GM19468 (cell line): ENCODE measurements around the gene BMS1.
"Not testable (repeated sequence)": the region's sequence is repeated elsewhere in the genome, so short reads cannot be mapped to it uniquely, and the experiment has no call there.

Experiments
- ATAC-seq: cut with Tn5 transposase; IDR thresholded peaks from one replicate; pipeline ENCODE4 v1.9.1; 2021; ENCODE audit warnings: mild to moderate bottlenecking, moderate library complexity, moderate number of reproducible peaks; ENCODE audit not compliant: unreplicated experiment; ENCODE audit errors: extremely low read depth

Gene BMS1

DNA sequence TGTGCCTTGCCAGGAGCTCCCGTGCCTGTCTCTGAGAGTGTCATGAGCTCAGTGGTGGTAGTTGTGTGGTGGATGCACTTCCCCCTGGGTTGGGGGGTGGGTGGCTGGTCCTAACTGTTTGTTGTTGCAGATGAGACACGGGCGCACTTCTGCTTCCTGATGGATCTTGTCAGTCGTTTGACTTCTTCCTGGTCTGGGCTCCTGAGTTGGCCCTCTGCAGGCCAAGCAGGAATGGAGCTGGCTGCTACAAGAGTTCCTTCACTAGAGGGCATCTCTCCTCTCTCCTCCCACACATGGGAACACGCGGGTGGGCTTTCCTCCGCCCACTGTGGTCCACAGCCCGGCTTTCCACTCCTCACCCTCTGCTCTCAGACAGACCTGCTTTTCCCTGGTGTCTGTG is 82.0 kb downstream of the BMS1 start:
- ATAC-seq: no peak

GRCh38 chr10:42865716-42866114 is 83.1 kb downstream of the BMS1 start:
- no peak for ATAC-seq

DNA sequence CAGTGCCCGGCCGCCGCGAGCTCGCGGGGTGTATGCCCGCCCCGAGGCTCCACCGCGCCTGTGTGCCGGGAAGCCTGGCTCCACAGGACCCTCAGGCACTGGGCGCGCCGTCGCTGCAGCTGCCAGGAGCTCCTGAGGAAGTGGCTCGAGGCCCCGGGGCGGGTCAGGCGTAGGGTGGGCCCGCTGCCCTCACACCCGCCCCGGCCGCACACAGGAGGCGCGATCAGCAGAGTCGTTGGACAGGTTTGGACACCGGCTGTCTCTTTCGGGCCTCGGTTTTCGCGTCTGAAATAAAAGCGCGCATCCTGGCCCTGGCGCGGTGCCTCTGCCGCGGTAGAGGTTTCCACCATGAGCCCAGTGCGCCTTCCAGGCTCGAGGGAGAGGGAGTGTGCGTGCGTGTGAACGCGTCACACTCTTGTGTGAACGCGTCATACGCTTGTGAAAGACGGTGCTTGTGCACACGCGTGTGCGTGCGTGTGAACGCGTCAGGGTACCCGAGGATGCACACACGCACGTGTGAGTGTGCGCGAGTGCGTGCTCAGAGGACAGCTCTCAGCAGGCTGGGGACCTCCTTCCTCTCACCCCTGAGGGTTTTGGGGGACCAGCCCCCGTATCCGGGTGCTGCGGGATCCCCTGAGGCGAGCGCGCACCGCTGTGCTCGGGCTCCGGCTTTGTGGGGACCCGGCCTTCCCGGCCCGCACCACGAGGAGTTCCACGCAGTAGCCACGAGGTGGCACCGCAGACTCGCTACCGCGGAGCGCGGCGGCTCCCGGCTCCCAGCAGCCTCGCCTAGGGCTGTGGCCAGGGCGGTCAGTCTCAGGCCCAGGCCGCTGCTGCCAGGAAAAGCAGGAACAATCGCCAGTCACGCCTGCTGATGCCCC is 83.8 kb downstream of the BMS1 start:
- ATAC-seq: no peak

- no peak for ATAC-seq
These were observed 85.0 kb downstream of the BMS1 start for GRCh38 chr10:42867571-42867970.

DNA sequence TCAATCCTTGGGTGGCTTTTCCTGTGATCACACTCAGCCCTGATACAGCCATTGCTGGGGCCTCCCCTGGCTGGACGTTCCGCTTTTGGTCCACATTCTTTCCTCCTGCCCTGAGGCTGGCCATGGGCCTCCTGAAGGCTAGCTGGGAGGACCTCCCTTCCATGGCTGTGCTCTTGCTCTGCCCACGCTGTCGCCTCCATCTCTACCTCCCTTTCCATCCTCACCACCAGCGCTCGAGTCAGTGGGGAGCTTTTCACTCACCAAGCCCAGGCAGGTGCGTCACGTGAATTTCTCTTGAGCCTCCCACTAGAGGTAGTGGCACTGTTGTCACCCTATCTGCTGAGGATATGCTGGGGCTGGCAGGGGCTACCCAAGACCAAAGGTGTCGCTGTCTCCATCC is 85.9 kb downstream of the BMS1 start:
- no peak for ATAC-seq

DNA sequence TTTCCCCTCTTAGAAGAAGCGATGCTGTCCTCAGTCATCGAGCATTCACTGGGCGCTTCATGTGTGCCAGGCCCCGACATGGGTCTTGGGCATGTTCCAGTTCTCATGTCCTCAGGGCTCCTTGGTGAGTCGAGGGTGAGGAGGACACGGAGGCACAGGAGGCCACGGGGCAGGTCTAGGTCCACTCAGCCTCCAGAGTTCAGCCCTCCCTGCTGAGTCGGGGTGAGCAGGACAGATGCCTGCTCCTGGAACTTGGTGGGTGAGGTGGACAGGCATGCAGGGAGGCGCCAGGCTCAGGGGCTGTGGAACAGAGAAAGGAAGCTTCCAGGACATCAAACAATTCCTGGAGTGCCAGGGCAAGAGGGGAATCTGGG is 87.4 kb downstream of the BMS1 start:
- no peak for ATAC-seq

- not testable (repeated sequence) for ATAC-seq
These were observed 88.6 kb downstream of the BMS1 start for GRCh38 chr10:42871138-42871641.

DNA sequence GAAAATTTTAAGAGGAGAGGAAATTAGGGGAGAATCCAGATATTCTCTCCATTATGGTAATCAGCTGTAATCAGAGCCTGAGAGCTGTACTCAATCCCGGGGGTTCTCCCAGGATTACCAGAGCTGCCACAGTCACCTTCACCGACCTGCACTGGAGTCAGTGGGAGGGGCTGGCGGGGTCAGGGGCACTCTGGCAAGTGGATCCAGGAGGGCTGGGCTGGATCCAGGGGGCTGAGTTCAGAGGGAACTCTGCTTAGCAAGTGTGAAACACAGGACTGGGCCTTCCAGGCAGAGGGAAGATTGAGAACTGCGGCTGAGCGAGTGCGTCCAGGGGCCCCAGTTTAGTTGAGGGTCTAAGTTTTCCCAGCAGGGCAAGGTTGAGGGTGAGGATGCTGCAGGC is 89.2 kb downstream of the BMS1 start:
- ATAC-seq: no peak

- ATAC-seq: no peak
These were observed 90.4 kb downstream of the BMS1 start for GRCh38 chr10:42872865-42873435.

DNA sequence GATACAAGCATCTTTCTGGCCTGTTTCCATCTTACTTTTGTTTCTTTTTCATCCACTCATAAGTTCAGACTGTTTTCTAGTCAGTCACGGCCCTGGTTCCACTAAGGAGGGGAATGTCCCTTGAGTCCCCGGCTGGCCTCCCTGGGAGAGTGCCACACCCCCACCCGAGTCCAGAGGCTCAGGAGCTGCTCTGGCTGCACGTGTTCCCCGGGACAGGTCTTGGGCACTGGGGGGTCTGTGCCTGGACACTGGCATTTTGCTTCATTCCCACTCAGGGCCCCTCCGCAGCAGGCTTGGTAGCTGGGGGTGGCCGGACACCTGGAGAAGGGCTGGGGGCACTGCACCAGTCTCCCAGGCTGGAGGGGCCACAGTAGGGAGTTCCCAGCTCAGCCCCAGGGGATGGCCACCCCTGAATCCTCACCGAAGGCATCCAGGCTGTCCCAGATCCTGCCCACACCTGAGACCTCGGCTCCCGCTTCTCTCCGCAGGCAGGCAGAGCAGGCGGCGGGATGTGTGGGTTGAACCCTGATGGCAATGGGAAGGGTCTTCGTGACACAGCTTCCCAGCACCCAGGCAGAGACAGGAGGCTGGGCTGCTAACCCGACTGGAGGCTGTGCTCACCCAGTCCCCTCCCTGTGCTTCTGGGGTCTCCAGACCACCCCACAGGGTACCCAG is 92.3 kb downstream of the BMS1 start:
- no peak for ATAC-seq

DNA sequence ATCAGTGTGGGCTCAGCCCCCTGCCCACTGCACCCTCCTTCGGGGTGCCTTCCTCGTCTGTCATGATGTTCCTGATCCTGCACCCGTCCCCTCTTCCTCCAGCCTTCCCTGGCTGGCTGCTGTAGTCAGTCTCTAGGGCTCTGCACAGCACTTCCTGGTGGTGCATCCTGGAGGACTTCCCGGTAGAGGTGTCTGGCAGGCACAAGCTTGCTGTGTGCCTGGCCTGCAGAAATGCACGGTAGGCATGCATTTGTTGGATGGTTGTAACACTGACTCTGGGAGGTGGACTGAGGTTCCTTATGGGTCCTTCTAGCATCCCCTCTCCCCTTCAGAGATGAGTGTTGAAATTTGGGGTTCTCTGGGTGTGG is 92.8 kb downstream of the BMS1 start:
- no peak for ATAC-seq

DNA sequence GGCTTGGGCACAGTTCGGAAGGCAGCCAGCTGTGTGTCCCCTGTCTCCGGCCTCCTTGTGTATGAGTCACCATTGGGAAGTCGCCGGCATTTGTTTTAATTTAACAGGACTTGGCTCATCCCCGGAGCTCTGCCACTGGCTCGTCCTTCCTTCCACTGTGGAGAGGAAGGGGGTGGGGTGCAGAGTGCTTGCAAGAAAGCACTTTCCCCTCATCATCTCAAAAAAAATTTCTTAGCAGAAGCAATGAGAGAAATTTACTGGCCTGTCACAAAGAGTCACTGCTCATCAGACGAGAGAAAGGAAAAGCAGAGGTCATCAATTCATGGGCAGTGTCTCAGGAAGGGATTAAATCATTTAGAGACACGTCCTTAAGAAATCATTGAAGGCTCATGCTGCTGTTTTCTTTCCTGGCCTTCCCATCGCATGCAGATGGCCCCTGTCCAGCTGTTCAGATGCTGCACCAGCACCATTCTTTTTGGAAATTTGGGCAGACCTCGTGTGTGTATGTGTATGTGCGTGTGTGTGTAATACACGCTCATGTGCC is 93.3 kb downstream of the BMS1 start:
- no peak for ATAC-seq

DNA sequence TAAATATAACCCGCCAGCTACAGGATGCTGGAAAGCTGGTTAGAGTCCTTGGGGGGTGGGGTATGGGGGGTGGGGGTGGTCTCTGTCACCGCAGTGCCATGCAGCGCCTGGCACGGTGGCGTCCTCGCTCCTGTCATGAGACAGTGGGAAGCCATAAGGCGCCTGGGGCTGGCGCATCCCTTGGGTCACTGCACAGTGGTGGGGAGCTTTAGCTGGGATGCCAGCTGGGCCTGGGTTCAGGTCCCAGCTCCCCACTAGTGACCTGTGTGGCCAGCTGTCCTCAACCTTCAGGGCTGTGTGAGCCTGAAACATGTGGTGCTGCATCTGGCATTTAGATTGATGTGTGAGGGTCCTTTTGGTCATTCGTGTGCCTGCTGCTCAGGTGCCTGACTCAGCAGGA is 93.9 kb downstream of the BMS1 start:
- no peak for ATAC-seq

DNA sequence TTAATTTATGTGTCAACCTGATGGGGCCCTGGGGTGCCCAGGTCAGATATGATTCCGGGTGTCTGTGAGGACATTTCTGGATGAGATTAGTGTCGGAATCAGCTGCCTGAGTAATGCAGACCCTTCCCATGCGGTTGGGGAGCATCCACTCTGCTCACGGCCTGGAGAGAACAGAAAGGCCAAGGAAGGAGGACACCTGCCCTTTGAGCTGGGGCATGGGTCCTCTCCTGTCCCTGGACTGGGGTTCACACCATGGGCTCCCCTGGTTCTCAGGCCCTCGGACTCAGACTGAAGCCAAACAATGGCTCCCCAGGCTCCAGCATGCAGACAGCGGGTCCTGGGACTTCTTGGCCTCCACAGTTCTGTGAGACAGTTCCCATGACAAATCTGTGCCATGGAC is 94.3 kb downstream of the BMS1 start:
- no peak for ATAC-seq

DNA sequence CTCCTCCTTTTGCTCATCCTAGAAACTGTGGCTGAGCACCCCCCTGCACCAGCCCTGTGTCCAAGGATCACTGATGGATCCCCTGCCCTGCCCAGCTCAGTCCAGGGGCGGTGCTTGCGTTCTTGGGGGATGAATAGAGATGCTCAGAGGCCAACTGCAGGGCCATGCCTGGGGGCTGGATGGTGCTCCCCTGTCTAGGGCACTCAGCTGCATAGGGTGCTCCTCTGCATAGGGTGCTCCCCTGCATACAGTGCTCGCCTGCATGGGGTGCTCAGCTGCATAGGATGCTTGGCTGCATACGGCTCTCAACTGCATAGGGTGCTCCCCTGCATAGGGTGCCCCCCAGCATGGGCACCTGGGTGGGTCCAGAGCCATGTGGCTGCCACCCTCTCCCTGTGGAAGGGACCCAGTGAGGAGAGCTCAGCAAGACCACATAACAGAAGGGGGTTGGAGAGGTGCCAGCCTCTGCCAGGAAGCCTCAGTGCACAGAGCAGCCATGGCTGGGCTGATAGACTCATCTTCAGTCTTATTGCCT is 95.0 kb downstream of the BMS1 start:
- ATAC-seq: no peak

- ATAC-seq: no peak
These were observed 95.7 kb downstream of the BMS1 start for GRCh38 chr10:42878134-42878820.

- no peak for ATAC-seq
These were observed 96.2 kb downstream of the BMS1 start for GRCh38 chr10:42878821-42879195.

- ATAC-seq: no peak
These were observed 97.0 kb downstream of the BMS1 start for GRCh38 chr10:42879380-42880254.

DNA sequence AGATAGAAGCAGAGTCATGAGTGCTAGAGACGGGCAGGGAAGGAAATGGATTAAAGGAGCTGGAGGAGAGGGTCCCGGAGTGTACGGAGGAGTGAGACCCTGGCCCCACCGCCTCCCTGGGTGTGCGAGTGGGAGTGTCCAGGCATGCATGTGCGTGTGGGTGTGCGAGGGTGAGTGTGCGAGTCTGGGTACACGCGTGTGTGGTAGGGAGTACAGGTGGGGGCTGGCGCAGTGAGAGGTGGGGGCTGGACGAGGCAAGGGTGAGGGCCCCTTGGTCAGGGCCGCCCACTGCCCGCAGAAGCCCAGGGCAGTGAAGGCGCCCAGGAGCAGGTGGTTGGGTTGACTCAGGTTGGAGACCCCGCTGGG is 97.6 kb downstream of the BMS1 start:
- no peak for ATAC-seq
